IMR-90 (cell line): Measurements from ENCODE around the gene FBXL13. TPM values are rescaled to one million over a fixed set of nuclear protein-coding genes. Genes with fewer than 3 reads are reported as not detected.

Source experiments
- ATAC-seq: fragments of 200-7000 bp; cut with Tn5 transposase; 2 replicates; pipeline ENCODE4 v1.9.1; 2020; ENCODE audit warnings: low read depth, mild to moderate bottlenecking, moderate library complexity
- BruUV-seq: library from RNA; stranded (reverse); fragments of 400-500 nt; replicated peaks from 2 replicates; lab custom pipeline; 2021; lab: Mats Ljungman, UMichigan
- CTCF ChIA-PET: fragments of 300-600 bp; formaldehyde crosslinking; extraction: SDS; loops from one replicate; lab custom pipeline; 2021; ENCODE audit warnings: antibody characterized with exemption; lab: Yijun Ruan, JAX
- POLR2A ChIA-PET: fragments of 300-600 bp; sonication (Branson Sonifier 250); formaldehyde crosslinking; loops from one replicate; lab custom pipeline; 2022; ENCODE audit warnings: antibody characterized with exemption; ENCODE audit not compliant: unreplicated experiment; lab: Charles Lee
- DNase-seq: peaks from one replicate; pipeline ENCODE4 v3.0.0; 2013
- H2AFZ ChIP-seq: replicated peaks from 2 replicates; pipeline ENCODE3; 2013; ENCODE audit warnings: low read length, mild to moderate bottlenecking; ENCODE audit not compliant: poor library complexity
- H2AK5ac ChIP-seq: 2 replicates; pipeline ENCODE4 v1.6.1; 2013; ENCODE audit warnings: low read depth, low read length, inconsistent platforms
- H2AK9ac ChIP-seq: replicated peaks from 2 replicates; pipeline ENCODE3; 2013; ENCODE audit warnings: mild to moderate bottlenecking, low read depth, low read length, moderate library complexity; ENCODE audit not compliant: poor library complexity
- H2BK120ac ChIP-seq: 2 replicates; pipeline ENCODE4 v1.6.1; 2013; ENCODE audit warnings: low read depth, low read length, inconsistent platforms
- H2BK15ac ChIP-seq: 3 replicates; pipeline ENCODE4 v1.6.1; 2013; ENCODE audit warnings: low read depth, low read length, inconsistent platforms
- H2BK20ac ChIP-seq: 2 replicates; pipeline ENCODE4 v1.6.1; 2013; ENCODE audit warnings: low read depth, mild to moderate bottlenecking, inconsistent platforms, low read length, moderate library complexity
- H2BK5ac ChIP-seq: 2 replicates; pipeline ENCODE4 v1.6.1; 2013; ENCODE audit warnings: mild to moderate bottlenecking, low read depth, low read length, inconsistent platforms; ENCODE audit not compliant: poor library complexity, severe bottlenecking
- H3K14ac ChIP-seq: replicated peaks from 2 replicates; pipeline ENCODE4 v1.6.1; 2013; ENCODE audit warnings: low read depth, low read length, inconsistent platforms
- H3K18ac ChIP-seq: 2 replicates; pipeline ENCODE4 v1.6.1; 2013; ENCODE audit warnings: low read depth, low read length, control low read depth
- H3K23ac ChIP-seq: 2 replicates; pipeline ENCODE4 v1.6.1; 2013; ENCODE audit warnings: low read depth, low read length, inconsistent platforms
- H3K27ac ChIP-seq: 2 replicates; pipeline ENCODE4 v1.5.1; 2013; ENCODE audit warnings: mild to moderate bottlenecking, control low read depth, low read length; ENCODE audit not compliant: insufficient read depth
- H3K27me3 ChIP-seq: 2 replicates; pipeline ENCODE4 v1.6.1; 2013; ENCODE audit warnings: low read length; ENCODE audit not compliant: control insufficient read depth, insufficient read depth
- H3K36me3 ChIP-seq: 2 replicates; pipeline ENCODE4 v1.6.1; 2013; ENCODE audit warnings: low read length, mixed read lengths; ENCODE audit not compliant: control insufficient read depth, insufficient read depth
- H3K4ac ChIP-seq: 2 replicates; pipeline ENCODE4 v1.6.1; 2013; ENCODE audit warnings: low read depth, low read length, inconsistent platforms
- H3K4me1 ChIP-seq: 2 replicates; pipeline ENCODE4 v1.6.1; 2013; ENCODE audit warnings: low read length, mixed read lengths; ENCODE audit not compliant: control insufficient read depth, insufficient read depth
- H3K4me2 ChIP-seq: 2 replicates; pipeline ENCODE4 v1.6.1; 2013; ENCODE audit warnings: low read depth, mild to moderate bottlenecking, control low read depth, low read length, moderate library complexity
- H3K4me3 ChIP-seq: 2 replicates; pipeline ENCODE4 v1.5.1; 2013; ENCODE audit warnings: low read depth, mild to moderate bottlenecking, control low read depth, low read length, moderate library complexity; ENCODE audit not compliant: insufficient read depth
- H3K56ac ChIP-seq: 2 replicates; pipeline ENCODE4 v1.6.1; 2013; ENCODE audit warnings: low read length, inconsistent platforms; ENCODE audit not compliant: insufficient read depth; ENCODE audit errors: extremely low read depth
- H3K79me1 ChIP-seq, 2 experiments: 2 replicates each; pipeline ENCODE4 v1.6.1; 2013; ENCODE audit warnings: low read length in 2 of 2, inconsistent platforms in 1 of 2, low read depth in 1 of 2
- H3K9ac ChIP-seq: 2 replicates; pipeline ENCODE4 v1.6.1; 2013; ENCODE audit warnings: low read depth, low read length, control low read depth
- H3K9me1 ChIP-seq: 2 replicates; pipeline ENCODE4 v1.6.1; 2013; ENCODE audit warnings: low read length, inconsistent platforms; ENCODE audit not compliant: insufficient read depth
- H3K9me3 ChIP-seq: 2 replicates; pipeline ENCODE4 v1.6.1; 2013; ENCODE audit warnings: low read length; ENCODE audit not compliant: control insufficient read depth, insufficient read depth
- H4K20me1 ChIP-seq: 2 replicates; pipeline ENCODE4 v1.6.1; 2013; ENCODE audit warnings: low read length, inconsistent platforms; ENCODE audit not compliant: insufficient read depth
- H4K5ac ChIP-seq: 2 replicates; pipeline ENCODE4 v1.6.1; 2013; ENCODE audit warnings: mild to moderate bottlenecking, low read depth, low read length, control low read depth
- H4K8ac ChIP-seq, 2 experiments: 2 replicates each; pipeline ENCODE4 v1.6.1; 2013; ENCODE audit warnings: low read depth in 2 of 2, low read length in 2 of 2, control low read depth in 1 of 2, inconsistent platforms in 1 of 2
- H4K91ac ChIP-seq: 2 replicates; pipeline ENCODE4 v1.6.1; 2013; ENCODE audit warnings: low read depth, low read length, inconsistent platforms; ENCODE audit not compliant: insufficient read depth
- BHLHE40 ChIP-seq: fragments of 150-350 bp; IDR thresholded peaks from 2 replicates; pipeline ENCODE4 v1.6.1; 2016; ENCODE audit warnings: mild to moderate bottlenecking, low read depth, low read length
- CEBPB ChIP-seq: IDR thresholded peaks from 2 replicates; pipeline ENCODE4 v1.6.1; 2012; ENCODE audit warnings: low read depth, low read length, improper control_type of control experiment
- CHD1 ChIP-seq: IDR thresholded peaks from 2 replicates; pipeline ENCODE4 v1.6.1; 2012; ENCODE audit warnings: low read depth, low read length, improper control_type of control experiment
- FOS ChIP-seq: fragments of 150-350 bp; IDR thresholded peaks from 2 replicates; pipeline ENCODE4 v1.6.1; 2016; ENCODE audit warnings: low read depth, low read length
- MAFK ChIP-seq: IDR thresholded peaks from 2 replicates; pipeline ENCODE4 v1.6.1; 2012; ENCODE audit warnings: low read depth, low read length, improper control_type of control experiment
- MXI1 ChIP-seq: IDR thresholded peaks from 2 replicates; pipeline ENCODE4 v1.6.1; 2012; ENCODE audit warnings: low read depth, mild to moderate bottlenecking, low read length, moderate library complexity, borderline replicate concordance
- NFE2L2 ChIP-seq: fragments of 150-350 bp; IDR thresholded peaks from 2 replicates; pipeline ENCODE4 v1.6.1; 2016; ENCODE audit warnings: low read depth, mild to moderate bottlenecking, low read length
- POLR2A ChIP-seq: IDR thresholded peaks from 2 replicates; pipeline ENCODE4 v1.6.1; 2012; ENCODE audit warnings: mild to moderate bottlenecking, low read depth, low read length
- RAD21 ChIP-seq: IDR thresholded peaks from 2 replicates; pipeline ENCODE4 v1.6.1; 2012; ENCODE audit warnings: low read length, improper control_type of control experiment
- WGBS, 2 experiments: methylation state at CpG; one replicate each; pipeline versions ENCODE4 v1.1.5 to v1.1.7; 2013; ENCODE audit warnings: missing lambda C conversion rate in 2 of 2; ENCODE audit not compliant: insufficient read length in 1 of 2; ENCODE audit errors: extremely low coverage in 2 of 2; 5-methylcytosine and 5-hydroxymethylcytosine counted together
- dilution Hi-C: fragments of 300-500 bp; cut with HindIII; formaldehyde crosslinking; loops from one replicate; pipeline ENCODE4 v1.14.3; 2018; ENCODE audit warnings: low sequenced_read_pairs; ENCODE audit not compliant: unreplicated experiment
- in situ Hi-C: fragments of 300-500 bp; cut with MboI; formaldehyde crosslinking; loops from 3 replicates; pipeline ENCODE4 v1.14.3; 2019; ENCODE audit warnings: low sequenced_read_pairs, inconsistent platforms, mixed read lengths
- intact Hi-C: fragments of 100-400 bp; cut with micrococcal nuclease; formaldehyde crosslinking; loops from 2 replicates; pipeline ENCODE4 v1.10.0; 2022
- polyA plus RNA-seq, 3 experiments: library from polyadenylated mRNA; depleted of rRNA; stranded (reverse); fragments of >200 nt; gene quantifications; 2 replicates each; pipeline ENCODE4 v1.2.3, GENCODE V29; 2012; ENCODE audit warnings: low replicate concordance in 1 of 3
- total RNA-seq: library from RNA; depleted of rRNA; stranded (reverse); fragments of >200 nt; gene quantifications from 2 replicates; pipeline ENCODE4 v1.2.3, GENCODE V29; 2012
- TF ChIP-seq, protein P1 (sequence below): fragments of 150-350 bp; IDR thresholded peaks from 2 replicates; pipeline ENCODE4 v1.6.1; 2016; ENCODE audit warnings: low read depth, mild to moderate bottlenecking, low read length, moderate library complexity, borderline replicate concordance

FBXL13 gene
- total and polyA plus RNA-seq, 2 of the 4 experiments (the other 2 are of a cell fraction): 0.24 to 0.36 TPM

DNA sequence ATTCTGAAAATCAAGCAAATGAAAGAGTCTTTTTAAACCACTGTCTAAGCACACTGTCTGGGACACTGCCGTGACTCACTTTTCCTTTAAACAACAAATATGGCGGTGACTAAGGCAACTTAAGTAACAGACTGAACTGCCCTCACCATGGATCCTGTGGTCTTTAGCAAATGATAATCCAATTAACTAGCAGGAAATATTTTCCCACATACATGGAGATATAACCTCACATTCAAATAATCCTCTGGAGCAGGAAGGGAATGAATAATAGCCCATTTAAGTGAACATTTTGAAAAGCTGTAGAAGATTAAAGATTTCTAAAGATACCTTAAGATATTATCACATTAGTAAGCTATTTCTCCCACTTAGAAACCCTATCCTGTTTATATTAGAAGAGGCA lies 202.1 kb downstream of the FBXL13 start:
- peak overlapping the region; percentile 83 for H2BK5ac ChIP-seq
- no peaks in the 10 kb centered on the region for H3K27me3 ChIP-seq
- H4K5ac ChIP-seq: no peak overlapping the region
- H3K23ac ChIP-seq: no peak overlapping the region
- TF ChIP-seq, protein P1, sequence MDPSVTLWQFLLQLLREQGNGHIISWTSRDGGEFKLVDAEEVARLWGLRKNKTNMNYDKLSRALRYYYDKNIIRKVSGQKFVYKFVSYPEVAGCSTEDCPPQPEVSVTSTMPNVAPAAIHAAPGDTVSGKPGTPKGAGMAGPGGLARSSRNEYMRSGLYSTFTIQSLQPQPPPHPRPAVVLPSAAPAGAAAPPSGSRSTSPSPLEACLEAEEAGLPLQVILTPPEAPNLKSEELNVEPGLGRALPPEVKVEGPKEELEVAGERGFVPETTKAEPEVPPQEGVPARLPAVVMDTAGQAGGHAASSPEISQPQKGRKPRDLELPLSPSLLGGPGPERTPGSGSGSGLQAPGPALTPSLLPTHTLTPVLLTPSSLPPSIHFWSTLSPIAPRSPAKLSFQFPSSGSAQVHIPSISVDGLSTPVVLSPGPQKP: no peak
- TF ChIP-seq CEBPB (peak; percentile 66), CHD1 (no peak), BHLHE40 (peak; percentile 34; the same call in 1 of the 2 replicates), MAFK (0 out of 2 replicates have a peak, but pooled peaks have one; percentile 24), MXI1 (no peak), FOS (peak; percentile 96), POLR2A (peak; percentile 7; the same call in 1 of the 2 replicates), NFE2L2 (no peak), RAD21 (peak; percentile 33; the same call in 1 of the 2 replicates)
- peaks cover 28% of the 10 kb centered on the region for H3K4me1 ChIP-seq
- POLR2A ChIA-PET: interaction anchor here (0.7 kb wide), 1 partner anchor 44 kb away, joined by 5 read pairs; no protein-coding TSS in a partner anchor
- ATAC-seq (peak; percentile 65), DNase-seq (peak; percentile 98)
- no peak overlapping the region for H2AFZ ChIP-seq
- no peaks in the 10 kb centered on the region for H3K9me3 ChIP-seq
- intact Hi-C loops (loop anchor here (5.0 kb wide), 1 partner anchor 40 kb away; the partner anchor contains the start of gene LRRC17), in situ Hi-C loops (no loop called here), dilution Hi-C loops (no loop called here)
- H4K91ac ChIP-seq: peak overlapping the region; percentile 16; the same call in 1 of the 2 replicates
- H3K4ac ChIP-seq: 0 out of 2 replicates have a peak overlapping the region, but pooled peaks have one; percentile 1
- H2BK20ac ChIP-seq: peak overlapping the region; percentile 15; the same call in 1 of the 2 replicates
- H3K9me1 ChIP-seq: peaks cover 25% of the 10 kb centered on the region
- no peak overlapping the region for H3K4me3 ChIP-seq
- H2BK15ac ChIP-seq: no peak overlapping the region
- no peak overlapping the region for H3K9ac ChIP-seq
- no peaks in the 10 kb centered on the region for H4K20me1 ChIP-seq
- H4K8ac ChIP-seq: peak overlapping the region in 1 of 2 experiments; percentile 92; a peak in 1 of 4 replicates
- BruUV-seq: no TSS peak
- no CpG with 5 or more reads among the region's 2 CpGs for WGBS, 2 experiments
- no peak overlapping the region for H3K14ac ChIP-seq
- H3K4me2 ChIP-seq: peak overlapping the region; percentile 7; the same call in 1 of the 2 replicates
- no peaks in the 10 kb centered on the region for H3K36me3 ChIP-seq
- H3K27ac ChIP-seq: no peak overlapping the region; the same call in 1 of the 2 replicates
- CTCF ChIA-PET: interaction anchor here (0.9 to 1.0 kb wide), 2 partner anchors 19 to 56 kb away, joined by 3 to 4 read pairs; no protein-coding TSS in a partner anchor
- no peak overlapping the region for H2AK5ac ChIP-seq
- H3K79me1 ChIP-seq: peaks cover 0 to 13% of the 10 kb centered on the region in 2 experiments; a peak in 2 of 4 replicates
- H2BK120ac ChIP-seq: peak overlapping the region; percentile 98; the same call in 1 of the 2 replicates
- no peak overlapping the region for H2AK9ac ChIP-seq
- peak overlapping the region; percentile 83; the same call in 1 of the 2 replicates for H3K56ac ChIP-seq
- peak overlapping the region; percentile 95; the same call in 1 of the 2 replicates for H3K18ac ChIP-seq
